ENCODE results near the gene PM20D1.
"Not testable (repeated sequence)": the region's sequence is repeated elsewhere in the genome, so short reads cannot be mapped to it uniquely, and the experiment has no call there.

The PM20D1 gene

DNA sequence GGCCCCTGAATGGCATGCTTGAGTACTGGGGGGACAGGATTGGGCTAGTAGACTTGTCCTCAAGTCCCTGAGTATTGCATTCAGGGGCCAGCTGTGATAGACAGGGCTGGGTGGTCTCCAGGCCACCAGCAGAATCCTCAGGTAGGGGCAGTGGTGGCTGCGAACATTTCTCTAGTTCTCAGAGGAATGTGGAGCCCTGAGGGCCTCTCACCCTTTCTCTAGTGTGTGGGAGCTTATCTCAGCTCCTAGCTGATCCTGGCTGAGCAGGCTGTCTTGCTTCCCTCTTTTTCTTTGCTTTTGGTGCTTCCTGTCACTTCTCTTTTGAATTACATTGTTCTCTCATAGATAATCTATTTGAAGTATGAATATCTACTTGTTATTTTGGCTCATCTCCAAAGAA lies 30.0 kb upstream of the PM20D1 start:
- no peak for DNase-seq (ENCODE audit: low read depth, low spot score)
- TF ChIP-seq, protein P1, sequence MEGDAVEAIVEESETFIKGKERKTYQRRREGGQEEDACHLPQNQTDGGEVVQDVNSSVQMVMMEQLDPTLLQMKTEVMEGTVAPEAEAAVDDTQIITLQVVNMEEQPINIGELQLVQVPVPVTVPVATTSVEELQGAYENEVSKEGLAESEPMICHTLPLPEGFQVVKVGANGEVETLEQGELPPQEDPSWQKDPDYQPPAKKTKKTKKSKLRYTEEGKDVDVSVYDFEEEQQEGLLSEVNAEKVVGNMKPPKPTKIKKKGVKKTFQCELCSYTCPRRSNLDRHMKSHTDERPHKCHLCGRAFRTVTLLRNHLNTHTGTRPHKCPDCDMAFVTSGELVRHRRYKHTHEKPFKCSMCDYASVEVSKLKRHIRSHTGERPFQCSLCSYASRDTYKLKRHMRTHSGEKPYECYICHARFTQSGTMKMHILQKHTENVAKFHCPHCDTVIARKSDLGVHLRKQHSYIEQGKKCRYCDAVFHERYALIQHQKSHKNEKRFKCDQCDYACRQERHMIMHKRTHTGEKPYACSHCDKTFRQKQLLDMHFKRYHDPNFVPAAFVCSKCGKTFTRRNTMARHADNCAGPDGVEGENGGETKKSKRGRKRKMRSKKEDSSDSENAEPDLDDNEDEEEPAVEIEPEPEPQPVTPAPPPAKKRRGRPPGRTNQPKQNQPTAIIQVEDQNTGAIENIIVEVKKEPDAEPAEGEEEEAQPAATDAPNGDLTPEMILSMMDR (IDR thresholded peaks at IDR 0.05; ENCODE audit: low read depth, low read length), result no peak
- H3K4me3 ChIP-seq (ENCODE audit: low read depth, low read length), result no peak overlapping the region
- in situ Hi-C loops (cut with HindIII; ENCODE audit: low sequenced_read_pairs), result no loop called here

GRCh38 chr1:205878026-205878425 lies 28.1 kb upstream of the PM20D1 start:
- in situ Hi-C loops (cut with HindIII; ENCODE audit: low sequenced_read_pairs), result no loop called here

GRCh38 chr1:205873148-205873547 lies 23.2 kb upstream of the PM20D1 start:
- in situ Hi-C loops (cut with HindIII; ENCODE audit: low sequenced_read_pairs); H3K4me3 ChIP-seq (ENCODE audit: low read depth, low read length); DNase-seq (ENCODE audit: low read depth, low spot score): not testable (repeated sequence)

More at GRCh38 chr1:205878026-205878425, 28.1 kb upstream of the PM20D1 start:
- no peak overlapping the region for H3K4me3 ChIP-seq (ENCODE audit: low read depth, low read length)
- TF ChIP-seq, protein P1 (IDR thresholded peaks at IDR 0.05; ENCODE audit: low read depth, low read length), result no peak
- no peak for DNase-seq (ENCODE audit: low read depth, low spot score)

DNA sequence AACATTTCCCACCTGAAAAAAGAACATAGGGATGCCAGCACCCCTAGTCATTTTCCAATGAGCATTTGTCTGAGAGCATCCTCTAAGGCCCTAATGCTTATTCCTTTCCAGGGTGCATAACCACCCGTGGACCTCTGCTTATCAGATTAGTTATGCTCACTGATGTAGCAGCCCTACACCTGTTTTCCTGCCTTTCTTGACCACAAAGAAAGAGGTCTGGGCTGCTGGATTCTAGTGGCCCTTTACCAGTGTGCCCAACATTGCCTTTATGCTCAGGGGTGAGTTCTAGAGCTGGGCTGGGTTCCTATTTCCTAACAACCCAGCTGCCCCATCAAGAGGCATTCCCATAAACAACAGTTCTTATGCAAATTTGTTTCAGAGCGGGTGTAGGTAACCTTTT lies 20.3 kb upstream of the PM20D1 start:
- no peak overlapping the region for H3K4me3 ChIP-seq (ENCODE audit: low read depth, low read length)
- TF ChIP-seq, protein P1 (IDR thresholded peaks at IDR 0.05; ENCODE audit: low read depth, low read length), result no peak
- no peak for DNase-seq (ENCODE audit: low read depth, low spot score)
- in situ Hi-C loops (cut with HindIII; ENCODE audit: low sequenced_read_pairs), result no loop called here

GRCh38 chr1:205861540-205861939 lies 11.6 kb upstream of the PM20D1 start:
- in situ Hi-C loops (cut with HindIII; ENCODE audit: low sequenced_read_pairs), result no loop called here
- H3K4me3 ChIP-seq (ENCODE audit: low read depth, low read length), result no peak overlapping the region
- TF ChIP-seq, protein P1 (IDR thresholded peaks at IDR 0.05; ENCODE audit: low read depth, low read length), result no peak
- DNase-seq (ENCODE audit: low read depth, low spot score), result no peak

DNA sequence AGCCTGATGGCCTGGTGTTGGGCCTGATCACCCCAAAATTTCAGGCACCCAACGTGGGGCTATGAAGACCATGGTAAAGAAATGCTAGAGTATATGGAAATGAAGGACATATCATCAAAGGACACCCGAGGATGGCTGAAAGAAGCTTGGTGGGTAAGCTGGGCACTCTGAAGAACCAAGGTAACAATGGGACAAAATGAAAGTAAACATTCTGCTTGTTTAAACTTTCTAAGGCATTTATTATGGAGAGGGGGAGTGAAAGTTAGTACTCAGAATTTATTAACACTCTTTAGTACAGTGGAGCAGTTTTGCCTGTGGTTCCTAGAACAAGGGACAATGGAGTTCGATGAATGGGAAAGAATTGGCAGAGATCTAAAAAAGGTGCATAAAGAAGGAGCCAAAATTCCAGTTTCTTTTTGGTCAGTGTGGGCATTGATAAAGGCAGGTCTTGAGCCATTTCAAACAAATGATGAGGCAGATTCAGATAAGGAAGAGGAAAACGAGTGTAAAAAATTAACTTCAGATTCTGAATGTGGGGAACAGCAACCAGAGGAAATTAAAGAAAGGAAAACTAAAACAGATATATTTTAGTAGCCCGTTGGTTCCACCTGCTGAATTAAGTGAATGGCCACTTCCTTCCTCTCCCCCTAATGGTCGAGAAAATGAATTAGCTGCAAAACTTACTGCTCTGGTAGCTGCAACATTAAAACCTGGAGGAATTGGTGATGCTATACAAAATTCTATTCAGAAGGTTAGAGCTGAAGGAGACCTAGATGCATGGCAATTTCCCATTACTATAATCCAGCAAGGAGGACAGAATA lies 8.4 kb upstream of the PM20D1 start:
- TF ChIP-seq, protein P1 (IDR thresholded peaks at IDR 0.05; ENCODE audit: low read depth, low read length), result no peak
- in situ Hi-C loops (cut with HindIII; ENCODE audit: low sequenced_read_pairs), result no loop called here
- no peak for DNase-seq (ENCODE audit: low read depth, low spot score)
- no peak overlapping the region for H3K4me3 ChIP-seq (ENCODE audit: low read depth, low read length)

DNA sequence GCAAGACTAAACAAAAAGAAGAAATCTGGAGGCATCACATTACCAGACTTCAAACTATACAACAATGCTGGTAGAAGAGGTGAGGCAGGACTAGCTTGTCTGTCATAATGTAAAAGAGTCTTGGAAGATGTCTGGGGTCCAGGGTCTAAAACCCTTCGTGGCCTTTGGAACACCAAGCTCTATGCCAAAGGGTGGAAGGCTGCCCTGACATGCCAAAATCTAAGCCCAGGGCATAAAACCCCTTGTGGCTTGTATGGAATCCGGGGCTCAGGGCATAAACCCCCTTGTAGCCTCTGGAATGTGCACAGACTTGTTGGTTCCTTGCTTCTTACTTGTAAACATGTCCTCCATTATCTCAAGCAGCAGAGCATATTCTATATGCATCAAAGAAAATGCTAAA lies 7.6 kb upstream of the PM20D1 start:
- H3K4me3 ChIP-seq (ENCODE audit: low read depth, low read length); in situ Hi-C loops (cut with HindIII; ENCODE audit: low sequenced_read_pairs); DNase-seq (ENCODE audit: low read depth, low spot score): not testable (repeated sequence)

All from astrocyte of the spinal cord (primary cell).